MM.1S (cell line): ENCODE measurements around the gene NELL1.

Experiments
- EZH2 ChIP-seq: fragments of 300-600 bp; sonication (generic); optimal IDR thresholded peaks from 2 replicates; pipeline ENCODE3; 2017; ENCODE audit warnings: low read depth, mild to moderate bottlenecking, antibody characterized with exemption, low read length, mixed read lengths
- EZH2phosphoT487 ChIP-seq: fragments of 300-600 bp; sonication (generic); IDR thresholded peaks from 2 replicates; pipeline ENCODE4 v1.6.1; 2018; ENCODE audit warnings: antibody characterized with exemption, low read length
- TF ChIP-seq, protein P1 (sequence below): fragments of 300-600 bp; sonication (generic); IDR thresholded peaks from 2 replicates; pipeline ENCODE4 v1.5.1; 2016; ENCODE audit warnings: antibody characterized with exemption, low read length, mixed read lengths

DNA sequence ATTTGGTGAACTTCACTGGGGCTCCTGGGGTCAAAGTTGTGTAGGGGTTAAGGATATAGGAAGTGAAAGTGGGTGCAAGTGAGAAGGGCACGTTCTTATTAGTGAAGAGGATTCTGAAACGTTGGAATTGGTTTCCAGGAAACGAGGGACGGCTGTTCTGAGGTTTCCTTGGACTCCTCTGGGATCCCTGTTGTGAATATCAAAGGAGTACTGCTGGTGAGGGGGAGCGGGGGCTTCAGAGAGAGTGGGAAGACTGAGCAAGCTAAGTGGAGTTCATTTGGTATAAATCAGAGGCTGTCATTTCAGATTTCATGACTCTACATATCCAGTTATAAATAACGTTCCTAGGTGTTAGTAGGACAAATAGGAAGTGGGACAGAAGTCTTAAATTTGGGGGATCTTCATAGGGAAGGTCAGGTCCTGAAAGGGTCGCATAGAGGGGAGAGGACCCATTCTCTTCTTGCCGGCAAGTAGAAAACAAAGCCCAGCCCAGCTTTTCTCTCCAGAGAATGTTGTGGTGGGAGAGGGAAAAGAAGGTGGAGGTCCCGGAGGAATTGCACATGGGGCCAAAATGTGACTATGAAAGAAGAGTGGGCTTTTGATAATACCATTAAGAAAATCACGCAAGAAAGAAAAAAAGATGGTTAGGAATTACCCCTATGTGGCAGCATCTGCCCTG is 1.1 kb upstream of the NELL1 start:
- TF ChIP-seq, protein P1, sequence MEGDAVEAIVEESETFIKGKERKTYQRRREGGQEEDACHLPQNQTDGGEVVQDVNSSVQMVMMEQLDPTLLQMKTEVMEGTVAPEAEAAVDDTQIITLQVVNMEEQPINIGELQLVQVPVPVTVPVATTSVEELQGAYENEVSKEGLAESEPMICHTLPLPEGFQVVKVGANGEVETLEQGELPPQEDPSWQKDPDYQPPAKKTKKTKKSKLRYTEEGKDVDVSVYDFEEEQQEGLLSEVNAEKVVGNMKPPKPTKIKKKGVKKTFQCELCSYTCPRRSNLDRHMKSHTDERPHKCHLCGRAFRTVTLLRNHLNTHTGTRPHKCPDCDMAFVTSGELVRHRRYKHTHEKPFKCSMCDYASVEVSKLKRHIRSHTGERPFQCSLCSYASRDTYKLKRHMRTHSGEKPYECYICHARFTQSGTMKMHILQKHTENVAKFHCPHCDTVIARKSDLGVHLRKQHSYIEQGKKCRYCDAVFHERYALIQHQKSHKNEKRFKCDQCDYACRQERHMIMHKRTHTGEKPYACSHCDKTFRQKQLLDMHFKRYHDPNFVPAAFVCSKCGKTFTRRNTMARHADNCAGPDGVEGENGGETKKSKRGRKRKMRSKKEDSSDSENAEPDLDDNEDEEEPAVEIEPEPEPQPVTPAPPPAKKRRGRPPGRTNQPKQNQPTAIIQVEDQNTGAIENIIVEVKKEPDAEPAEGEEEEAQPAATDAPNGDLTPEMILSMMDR, result no peak
- TF ChIP-seq EZH2 (no peak), EZH2phosphoT487 (no peak)
